Naive thymus-derived CD8-positive, alpha-beta T cell (primary cell): ENCODE data around the gene PPP1R7. TPM values are rescaled to one million over a fixed set of nuclear protein-coding genes. Genes with fewer than 3 reads are reported as not detected.

Experiments
- ATAC-seq, 2 donors: fragments of 150-1000 bp; cut with Tn5 transposase in 1 of 2; sonication (Bioruptor Pico), chemical (Tn5 transposase) in 1 of 2; 1 replicate in 1 of 2; 2 replicates in 1 of 2; pipeline ENCODE4 v1.10.0; 2021; ENCODE audit warnings: mild to moderate bottlenecking in 2 of 2, moderate library complexity in 2 of 2
- POLR2A ChIA-PET: fragments of 350-600 bp; sonication (Branson Sonifier 250); formaldehyde crosslinking; loops from one replicate; lab custom pipeline; 2021; ENCODE audit warnings: antibody characterized with exemption; lab: Charles Lee
- DNase-seq, 10 donors: peaks; one replicate each; pipeline versions ENCODE4 v3.0.0 to v3.0.0-alpha.2; 2020 to 2022
- H3K27ac Mint-ChIP-seq, 10 donors: one replicate each; pipeline ENCODE4 v1.8.0; 2020 to 2022; ENCODE audit warnings: mild to moderate bottlenecking in 10 of 10, mixed read lengths in 10 of 10, moderate library complexity in 4 of 10, inconsistent platforms in 1 of 10
- H3K27me3 Mint-ChIP-seq, 5 donors: one replicate each; pipeline ENCODE4 v1.8.0; 2021 to 2022; ENCODE audit warnings: mixed read lengths in 5 of 5
- H3K36me3 Mint-ChIP-seq, 3 donors: one replicate each; pipeline ENCODE4 v1.8.0; 2020 to 2022; ENCODE audit warnings: mixed read lengths in 3 of 3, mild to moderate bottlenecking in 2 of 3, inconsistent platforms in 1 of 3
- H3K4me1 Mint-ChIP-seq, 4 donors: one replicate each; pipeline ENCODE4 v1.8.0; 2021 to 2022; ENCODE audit warnings: mixed read lengths in 4 of 4
- H3K4me3 Mint-ChIP-seq, 10 donors: one replicate each; pipeline ENCODE4 v1.8.0; 2020 to 2022; ENCODE audit warnings: mild to moderate bottlenecking in 10 of 10, mixed read lengths in 10 of 10, moderate library complexity in 6 of 10, inconsistent platforms in 1 of 10
- H3K9me3 Mint-ChIP-seq, 9 donors: one replicate each; pipeline ENCODE4 v1.8.0; 2020 to 2022; ENCODE audit warnings: mixed read lengths in 9 of 9, mild to moderate bottlenecking in 3 of 9, inconsistent platforms in 1 of 9, moderate library complexity in 1 of 9
- polyA plus RNA-seq, 3 donors: library from polyadenylated mRNA; unstranded; fragments of 300-500 nt; fragmentation: Illumina TruSeq; gene quantifications; one replicate each; pipeline ENCODE4 v1.2.3, GENCODE V29; 2021
- total RNA-seq, 8 experiments: library from RNA in 2 of 8; stranded (reverse) in 2 of 8; gene quantifications; one replicate each; pipeline ENCODE4 v1.2.3 and lab custom pipeline; 2021 to 2026

PPP1R7 gene
- total and polyA plus RNA-seq, 5 experiments from 2014 or later = 60.4 to 115 (median 109) TPM

DNA sequence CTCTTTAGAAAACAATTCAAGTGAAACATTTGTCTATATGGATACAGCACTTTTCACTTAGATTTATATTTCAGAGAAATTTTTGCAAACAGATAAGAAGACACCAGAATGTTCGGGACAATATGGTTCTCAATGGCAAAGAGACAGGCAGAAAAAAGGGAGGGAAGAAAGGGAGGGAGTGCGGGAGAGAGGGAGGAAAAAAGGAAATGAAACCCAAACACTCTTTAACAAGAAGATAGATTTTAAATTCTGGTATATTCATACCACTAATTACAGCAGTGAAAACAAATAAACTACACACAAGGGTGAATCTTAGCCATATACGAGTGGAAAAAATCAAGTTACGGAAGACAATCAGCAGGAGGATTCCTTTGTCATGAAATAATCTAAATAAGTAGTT, 4.0 kb upstream of the PPP1R7 start:
- no peak for DNase-seq
- no peak for ATAC-seq
- Mint-ChIP-seq H3K36me3 (peaks cover 0 to 16% (median 7%) of the 10 kb centered on the region in 3 donors), H3K27ac (no peak overlapping the region), H3K4me1 (peaks cover 22 to 36% (median 31%) of the 10 kb centered on the region in 4 donors), H3K4me3 (peak overlapping the region in 2 of 10 donors; percentile 6 to 15), H3K9me3 (no peaks in the 10 kb centered on the region), H3K27me3 (no peaks in the 10 kb centered on the region)
- POLR2A ChIA-PET = no interaction called here

DNA sequence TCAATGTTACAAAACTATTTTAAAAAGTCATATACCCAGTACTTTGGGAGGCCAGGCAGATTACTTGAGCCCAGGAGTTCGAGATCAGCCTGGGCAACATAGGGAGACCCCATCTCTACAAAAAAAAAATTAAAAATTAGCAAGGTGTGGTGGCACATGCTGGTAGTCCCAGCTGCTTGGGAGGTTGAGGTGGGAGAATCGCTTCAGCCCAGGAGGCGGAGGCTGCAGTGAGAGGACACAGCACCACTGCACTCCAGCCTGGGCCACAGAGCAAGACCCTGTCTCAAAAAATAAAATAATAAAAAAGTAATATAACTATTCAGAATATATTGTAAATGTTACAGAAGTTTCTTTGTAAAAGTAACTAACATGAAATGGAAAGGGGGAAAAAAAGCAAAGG, 2.9 kb upstream of the PPP1R7 start:
- H3K27ac Mint-ChIP-seq = peak overlapping the region in 1 of 10 donors; percentile 24
- H3K27me3 Mint-ChIP-seq = no peaks in the 10 kb centered on the region
- peak overlapping the region in 6 of 10 donors; percentile 12 to 100 (median 92) for H3K4me3 Mint-ChIP-seq
- H3K36me3 Mint-ChIP-seq = peaks cover 0 to 7% (median under 1%) of the 10 kb centered on the region in 3 donors
- H3K4me1 Mint-ChIP-seq = peaks cover 28 to 41% (median 34%) of the 10 kb centered on the region in 4 donors
- ATAC-seq = no peak
- POLR2A ChIA-PET = no interaction called here
- no peak for DNase-seq
- H3K9me3 Mint-ChIP-seq = no peaks in the 10 kb centered on the region

DNA sequence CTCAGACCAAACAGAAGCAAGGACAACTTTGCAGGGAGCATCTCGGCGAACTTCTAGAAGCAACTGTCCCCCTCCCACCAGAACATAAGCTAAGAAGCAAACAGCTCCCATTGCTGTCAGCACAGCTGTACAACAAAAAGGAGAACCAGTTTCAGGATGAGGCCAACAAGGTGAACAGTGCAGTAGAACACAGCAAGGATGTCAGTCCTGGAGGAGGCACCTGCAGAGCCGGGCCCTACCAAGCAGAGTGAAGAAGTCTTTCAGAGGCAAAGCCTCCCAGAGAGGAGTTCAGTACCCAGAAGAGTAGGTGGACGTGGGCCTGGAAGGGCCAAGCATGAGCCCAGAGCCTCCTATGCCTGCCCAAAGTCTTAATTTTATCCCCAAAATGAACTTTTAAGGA, 2.0 kb upstream of the PPP1R7 start:
- Mint-ChIP-seq H3K27ac (peak overlapping the region in 9 of 10 donors; percentile 76 to 94 (median 90)), H3K36me3 (peaks cover 0 to 4% (median 0%) of the 10 kb centered on the region in 3 donors), H3K4me3 (peak overlapping the region; percentile 90 to 100 (median 96)), H3K4me1 (peaks cover 28 to 43% (median 34%) of the 10 kb centered on the region in 4 donors), H3K27me3 (no peaks in the 10 kb centered on the region), H3K9me3 (no peaks in the 10 kb centered on the region)
- no peak for ATAC-seq
- DNase-seq = no peak
- POLR2A ChIA-PET = interaction anchor here (1.0 to 6.3 kb wide), 9 partner anchors 11 to 167 kb away, joined by 3 to 135 read pairs (median 8); partner anchors contain the start of genes HDLBP, MTERF4 and SEPTIN2

DNA sequence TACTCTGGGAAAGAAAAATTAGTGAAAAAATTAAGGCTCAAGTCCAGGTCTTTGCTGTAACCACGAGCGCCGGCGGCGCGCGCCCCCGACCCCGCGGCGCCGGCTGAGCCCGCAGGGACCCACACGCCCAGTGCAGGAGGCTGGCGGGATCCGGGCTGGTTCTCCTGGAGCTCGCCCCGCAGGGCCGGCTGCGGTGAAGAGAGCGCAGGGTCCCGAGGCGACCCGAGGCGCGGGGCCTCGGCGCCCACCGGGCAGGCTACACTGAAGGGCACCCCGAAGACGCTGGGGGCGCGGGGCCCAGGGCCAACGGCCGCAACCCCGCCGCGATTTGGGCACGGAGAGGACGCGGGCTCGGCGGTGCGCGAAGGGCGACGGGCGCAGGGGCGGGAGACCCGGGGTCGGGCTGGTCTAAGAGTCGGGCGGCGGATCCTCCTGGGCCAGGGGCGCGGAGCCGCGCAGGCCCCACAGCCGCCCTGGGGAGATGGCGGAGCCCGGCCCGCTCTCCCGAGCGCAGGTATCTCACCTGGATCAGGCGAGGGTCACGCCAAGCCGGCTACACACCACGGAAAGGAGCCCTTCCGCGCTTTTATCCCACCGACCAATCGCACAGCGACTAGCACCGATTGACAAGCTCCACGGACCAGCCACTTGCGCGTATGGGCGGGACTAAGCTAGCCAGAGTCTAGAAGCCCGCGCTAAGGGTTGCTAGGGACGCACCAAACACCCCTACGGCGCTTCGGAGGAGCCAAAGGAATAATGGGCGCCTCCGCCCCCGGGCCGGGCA, 1.2 kb upstream of the PPP1R7 start, which contains the start of gene PASK:
Gene PASK, minus strand, starts transcription at position 582 of the 784 bp plus-strand sequence. CDS start 6,440 bp downstream, outside the sequence.
- peak within 1 kb of the TSS; percentile 95 to 100 (median 98) for H3K4me3 Mint-ChIP-seq
- POLR2A ChIA-PET = interaction anchor here (0.6 to 6.3 kb wide), 17 partner anchors 16 to 235 kb away, joined by 3 to 135 read pairs (median 7); partner anchors contain the start of genes HDLBP, MTERF4 and SEPTIN2
- peaks cover 0 to 7% (median 0%) of the 10 kb centered on the region in 3 donors for H3K36me3 Mint-ChIP-seq
- H3K27ac Mint-ChIP-seq = peak within 1 kb of the TSS; percentile 89 to 99 (median 96)
- DNase-seq (peak; percentile 78 to 97 (median 92)), ATAC-seq (peak; percentile 80 to 82)
- H3K27me3 Mint-ChIP-seq = no peaks in the 10 kb centered on the region
- H3K9me3 Mint-ChIP-seq = no peaks in the 10 kb centered on the region
- H3K4me1 Mint-ChIP-seq = peaks cover 25 to 44% (median 35%) of the 10 kb centered on the region in 4 donors

DNA sequence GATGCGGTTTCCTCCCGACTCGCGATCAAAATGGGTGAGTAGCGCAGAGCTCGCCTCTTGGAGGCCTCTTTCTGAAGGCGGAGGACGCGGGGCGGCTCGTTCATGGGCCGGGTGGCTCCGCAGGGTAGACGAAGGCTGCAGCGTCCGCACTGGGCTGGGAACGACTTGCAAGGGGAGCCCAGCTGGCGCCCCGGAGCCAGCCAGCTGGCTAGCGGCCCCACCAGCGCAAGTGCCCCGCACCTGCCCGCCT, 667 bp upstream of the PPP1R7 start:
- ATAC-seq = no peak
- Mint-ChIP-seq H3K9me3 (no peaks in the 10 kb centered on the region), H3K4me1 (peaks cover 23 to 42% (median 35%) of the 10 kb centered on the region in 4 donors), H3K4me3 (peak overlapping the region; percentile 94 to 100 (median 98)), H3K27ac (peak overlapping the region; percentile 78 to 99 (median 96)), H3K36me3 (peaks cover 0 to 12% (median 0%) of the 10 kb centered on the region in 3 donors), H3K27me3 (no peaks in the 10 kb centered on the region)
- POLR2A ChIA-PET = interaction anchor here (0.6 to 6.3 kb wide), 17 partner anchors 16 to 235 kb away, joined by 3 to 135 read pairs (median 7); partner anchors contain the start of genes HDLBP, MTERF4 and SEPTIN2
- no peak for DNase-seq

DNA sequence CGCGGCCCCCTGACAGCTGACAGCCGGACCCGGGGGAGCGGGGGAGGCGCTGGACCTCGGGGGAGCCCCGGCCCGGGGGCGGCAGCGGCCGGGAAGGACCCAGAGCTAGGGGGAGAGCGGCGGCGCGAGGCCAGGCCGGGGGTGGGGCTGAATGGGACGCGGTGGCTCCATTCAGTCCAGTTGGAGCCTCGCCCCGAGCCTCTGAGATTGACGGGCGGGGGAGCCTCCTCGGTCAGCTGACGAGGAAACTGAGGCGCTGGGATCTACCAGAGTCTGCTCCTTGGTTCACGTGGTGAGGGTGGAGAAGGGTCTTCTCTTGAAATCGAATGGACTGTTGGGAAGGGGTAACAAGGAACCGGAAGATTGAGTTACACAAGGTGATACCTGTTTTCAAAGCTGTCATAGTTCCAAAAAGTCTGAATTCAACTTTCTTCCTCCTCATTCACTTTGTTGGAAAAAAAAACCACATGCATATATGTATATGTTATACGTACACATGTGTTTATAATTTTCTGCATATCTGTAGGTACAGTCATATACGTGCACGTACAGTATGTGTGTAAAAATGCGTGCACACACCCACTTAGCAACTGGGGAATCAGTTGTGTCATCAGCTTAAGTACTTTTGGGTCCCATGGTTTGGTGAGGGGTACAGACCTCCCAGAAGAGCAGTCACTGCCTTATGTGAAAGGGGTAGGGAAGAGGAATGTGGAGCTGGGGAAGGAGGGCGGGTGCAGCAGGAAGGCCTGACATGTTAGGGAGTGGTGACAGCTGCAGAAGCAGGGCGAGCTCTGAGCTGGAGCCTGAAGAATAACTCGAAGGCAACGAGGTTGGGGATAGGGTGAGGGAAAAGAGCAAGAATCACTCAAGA, 628 bp downstream of the PPP1R7 start:
- Mint-ChIP-seq H3K4me1 (peaks cover 23 to 42% (median 35%) of the 10 kb centered on the region in 4 donors), H3K27me3 (no peaks in the 10 kb centered on the region), H3K27ac (peak overlapping the region; percentile 87 to 99 (median 96)), H3K36me3 (peaks cover 0 to 18% (median 0%) of the 10 kb centered on the region in 3 donors), H3K9me3 (no peaks in the 10 kb centered on the region), H3K4me3 (peak overlapping the region; percentile 94 to 100 (median 98))
- no peak for ATAC-seq
- POLR2A ChIA-PET = interaction anchor here (0.7 to 6.3 kb wide), 10 partner anchors 41 to 236 kb away, joined by 3 to 135 read pairs (median 12); partner anchors contain the start of gene MTERF4
- DNase-seq = peak in 1 of 10 donors; percentile 1

- POLR2A ChIA-PET = interaction anchor here (1.3 to 6.3 kb wide), 6 partner anchors 42 to 89 kb away, joined by 3 to 135 read pairs (median 48); partner anchors contain the start of gene MTERF4
- no peaks in the 10 kb centered on the region for H3K27me3 Mint-ChIP-seq
- no peaks in the 10 kb centered on the region for H3K9me3 Mint-ChIP-seq
- peaks cover 0 to 19% (median 0%) of the 10 kb centered on the region in 3 donors for H3K36me3 Mint-ChIP-seq
- peak overlapping the region in 7 of 10 donors; percentile 3 to 98 (median 64) for H3K27ac Mint-ChIP-seq
- H3K4me3 Mint-ChIP-seq = peak overlapping the region; percentile 94 to 100 (median 98)
- peaks cover 25 to 44% (median 39%) of the 10 kb centered on the region in 4 donors for H3K4me1 Mint-ChIP-seq
- DNase-seq (no peak), ATAC-seq (no peak)
Observed at GRCh38 chr2:241151934-241152660, 1.8 kb downstream of the PPP1R7 start.

DNA sequence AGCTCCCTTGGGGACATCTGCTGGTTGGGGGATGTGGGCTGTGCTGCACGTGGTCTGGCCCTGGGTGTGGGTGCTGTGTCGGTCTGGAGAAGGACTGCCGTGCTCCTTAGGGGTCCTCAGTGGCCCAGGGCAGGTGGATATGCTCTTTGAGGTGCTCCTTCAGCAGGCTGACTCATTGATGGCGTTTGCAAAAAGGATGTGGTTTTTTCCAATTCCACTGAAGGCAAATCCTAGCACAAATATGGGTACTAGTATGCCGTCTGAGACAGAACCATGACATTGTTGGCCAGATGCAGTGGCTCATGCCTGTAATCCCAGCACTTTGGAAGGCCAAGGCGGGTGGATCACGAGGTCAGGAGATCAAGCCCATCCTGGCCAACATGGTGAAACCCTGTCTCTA, 3.3 kb downstream of the PPP1R7 start:
- no peaks in the 10 kb centered on the region for H3K27me3 Mint-ChIP-seq
- H3K27ac Mint-ChIP-seq = peak overlapping the region in 6 of 10 donors; percentile 27 to 77 (median 46)
- ATAC-seq = no peak
- H3K9me3 Mint-ChIP-seq = no peaks in the 10 kb centered on the region
- POLR2A ChIA-PET = interaction anchor here (0.5 to 6.3 kb wide), 2 partner anchors 44 to 77 kb away, joined by 3 to 135 read pairs; no protein-coding TSS in a partner anchor
- H3K4me3 Mint-ChIP-seq = peak overlapping the region in 1 of 10 donors; percentile 20
- peaks cover 24 to 38% (median 34%) of the 10 kb centered on the region in 4 donors for H3K4me1 Mint-ChIP-seq
- DNase-seq = no peak
- peaks cover 0 to 34% (median 0%) of the 10 kb centered on the region in 3 donors for H3K36me3 Mint-ChIP-seq

GRCh38 chr2:241154915-241155314, 4.6 kb downstream of the PPP1R7 start:
- no peak for DNase-seq
- H3K36me3 Mint-ChIP-seq = peaks cover 0 to 46% (median 3%) of the 10 kb centered on the region in 3 donors
- no peaks in the 10 kb centered on the region for H3K27me3 Mint-ChIP-seq
- POLR2A ChIA-PET = interaction anchor here (0.6 kb wide), 1 partner anchor 322 kb away, joined by 7 read pairs; no protein-coding TSS in a partner anchor
- ATAC-seq = no peak
- H3K9me3 Mint-ChIP-seq = no peaks in the 10 kb centered on the region
- peak overlapping the region in 4 of 10 donors; percentile 21 to 54 (median 38) for H3K27ac Mint-ChIP-seq
- H3K4me3 Mint-ChIP-seq = peak overlapping the region in 1 of 10 donors; percentile 38
- peaks cover 24 to 35% (median 32%) of the 10 kb centered on the region in 4 donors for H3K4me1 Mint-ChIP-seq

GRCh38 chr2:241155936-241156335, 5.7 kb downstream of the PPP1R7 start:
- H3K27me3 Mint-ChIP-seq = no peaks in the 10 kb centered on the region
- no peaks in the 10 kb centered on the region for H3K9me3 Mint-ChIP-seq
- peak overlapping the region in 3 of 10 donors; percentile 11 to 65 (median 46) for H3K27ac Mint-ChIP-seq
- ATAC-seq = no peak
- DNase-seq = no peak
- H3K36me3 Mint-ChIP-seq = peaks cover 0 to 52% (median 3%) of the 10 kb centered on the region in 3 donors
- POLR2A ChIA-PET = interaction anchor here (0.7 kb wide), 1 partner anchor 44 kb away, joined by 3 read pairs; no protein-coding TSS in a partner anchor
- H3K4me3 Mint-ChIP-seq = no peak overlapping the region
- peaks cover 18 to 29% (median 23%) of the 10 kb centered on the region in 4 donors for H3K4me1 Mint-ChIP-seq

DNA sequence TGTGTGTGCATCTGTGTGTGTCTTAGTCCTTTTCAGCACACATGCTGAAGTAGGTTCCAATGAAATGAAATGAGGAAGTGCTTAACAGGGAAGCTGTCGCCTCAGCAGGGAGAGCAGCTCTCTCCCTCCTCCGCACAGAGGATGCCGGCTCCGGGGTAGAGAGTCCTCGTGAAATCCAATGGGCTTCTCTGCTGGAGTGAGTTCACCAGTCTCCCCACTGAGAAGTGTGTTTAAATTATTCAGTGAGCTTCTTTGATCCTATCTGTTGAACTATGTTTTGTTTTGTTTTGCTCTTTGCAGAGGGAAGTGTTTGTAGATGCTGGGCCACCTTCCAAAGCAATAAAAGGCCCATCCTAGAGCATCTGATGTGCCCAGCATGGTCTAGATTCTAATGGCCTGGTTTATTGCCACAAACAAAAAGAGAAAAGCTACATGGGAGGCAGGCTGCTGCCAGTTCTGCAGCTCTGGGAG, 6.7 kb downstream of the PPP1R7 start:
- Mint-ChIP-seq H3K27ac (peak overlapping the region in 4 of 10 donors; percentile 12 to 57 (median 28)), H3K4me3 (peak overlapping the region in 1 of 10 donors; percentile 15)
- POLR2A ChIA-PET = interaction anchor here (0.6 kb wide), 1 partner anchor 53 kb away, joined by 3 read pairs; no protein-coding TSS in a partner anchor

More for the DNA sequence above, 6.7 kb downstream of the PPP1R7 start:
- DNase-seq (no peak), ATAC-seq (no peak)
- Mint-ChIP-seq H3K36me3 (peaks cover 0 to 58% (median 3%) of the 10 kb centered on the region in 3 donors), H3K27me3 (no peaks in the 10 kb centered on the region), H3K4me1 (peaks cover 10 to 19% (median 13%) of the 10 kb centered on the region in 4 donors), H3K9me3 (no peaks in the 10 kb centered on the region)
